ENCODE measurements around the gene PSMB3. TPM values are rescaled to one million over a fixed set of nuclear protein-coding genes. Genes with fewer than 3 reads are reported as not detected.

PSMB3 gene
- total RNA-seq, 8 experiments from 2014 or later: 175 to 405 (median 249) TPM

DNA sequence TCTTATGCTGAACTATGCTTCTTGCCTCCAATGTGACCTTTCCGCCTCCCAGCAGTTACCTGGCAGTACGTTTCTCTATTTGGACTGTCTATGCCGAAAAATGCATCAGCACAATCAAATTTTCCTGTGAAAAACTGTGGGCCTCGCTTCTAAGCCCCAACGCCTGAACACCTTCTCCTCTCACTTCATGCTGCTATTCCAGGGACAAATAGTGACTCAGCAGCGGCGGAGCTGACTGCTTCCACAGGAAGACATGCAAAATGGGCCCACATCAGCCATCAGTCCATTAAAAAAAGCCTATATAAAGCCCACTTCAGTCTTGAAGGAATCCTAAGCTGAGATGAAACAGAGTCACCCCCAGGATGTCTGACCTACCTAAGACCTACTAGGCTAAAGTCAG is 57.3 kb downstream of the PSMB3 start:
- H3K4me3 ChIP-seq: no peak overlapping the region
- WGBS, 10 experiments: 87 to 100% (median 100%) methylated on average over 2 to 7 of the region's 7 CpGs; no CpG with 5 or more reads in 3 of the 10 experiments
- no peaks in the 10 kb centered on the region for H3K4me1 ChIP-seq (replicated peaks in 1 of 2)
- ATAC-seq (replicated peaks in 6 of 8): no peak
- H3K27ac ChIP-seq: no peak overlapping the region
- in situ Hi-C loops (cut with MboI; ENCODE audit: low pct_unique_long_range_greater_than_20kb in 2 of 9, low sequenced_read_pairs in 9 of 9, unreplicated experiment in 9 of 9): no loop called here

Other genes with a start within 250 kb of the PSMB3 start
- gene SRCIN1, start 146.8 kb upstream of the PSMB3 start, total RNA-seq: 10 to 100 TPM in 5 of 8 experiments, 1 to 10 TPM in 1, under 1 TPM in 2; 0.71 to 21.2 (median 14.9) TPM
- 1 to 10 TPM in 6 of 8 experiments, under 1 TPM in 2; 0.60 to 8.8 (median 1.4) TPM for gene EPOP, start 77.8 kb upstream of the PSMB3 start, total RNA-seq
- 100 to 1,000 TPM in 1 of 8 experiments, 10 to 100 TPM in 7; 14.8 to 126 (median 22.9) TPM for gene MLLT6, start 47.5 kb upstream of the PSMB3 start, total RNA-seq
- 10 to 100 TPM in 3 of 8 experiments, 1 to 10 TPM in 5; 2.5 to 23.8 (median 6.2) TPM for gene CISD3, start 22.4 kb upstream of the PSMB3 start, total RNA-seq
- 10 to 100 TPM in 7 of 8 experiments, 1 to 10 TPM in 1; 5.2 to 23.3 (median 16.8) TPM for gene PCGF2, start 4.4 kb upstream of the PSMB3 start, total RNA-seq
- 10 to 100 TPM; 25.0 to 81.1 (median 67.2) TPM for gene PIP4K2B, start 46.8 kb downstream of the PSMB3 start, total RNA-seq
- 10 to 100 TPM; 12.4 to 21.1 (median 16.2) TPM for gene CWC25, start 72.6 kb downstream of the PSMB3 start, total RNA-seq
- 1,000 to 10,000 TPM; 1,875 to 3,258 (median 2,470) TPM for gene RPL23, start 101.0 kb downstream of the PSMB3 start, total RNA-seq
- gene LASP1, start 117.3 kb downstream of the PSMB3 start, total RNA-seq: 10 to 100 TPM; 33.2 to 95.1 (median 48.3) TPM
- gene FBXO47, start 214.7 kb downstream of the PSMB3 start, total RNA-seq: under 1 TPM in 2 of 8 experiments, not detected in 6; 0.07 to 0.20 TPM